GM03348 (cell line): ENCODE measurements around the gene FBXW5.
A peak's percentile ranks its signal among the peaks of the same experiment; 100 is the strongest.

ENCODE experiments used
- DNase-seq: peaks from one replicate; pipeline ENCODE4 v3.0.0; 2012; ENCODE audit warnings: low spot score

The FBXW5 gene

GRCh38 chr9:136907011-136907914 is 37.3 kb downstream of the FBXW5 start:
- DNase-seq: no peak

DNA sequence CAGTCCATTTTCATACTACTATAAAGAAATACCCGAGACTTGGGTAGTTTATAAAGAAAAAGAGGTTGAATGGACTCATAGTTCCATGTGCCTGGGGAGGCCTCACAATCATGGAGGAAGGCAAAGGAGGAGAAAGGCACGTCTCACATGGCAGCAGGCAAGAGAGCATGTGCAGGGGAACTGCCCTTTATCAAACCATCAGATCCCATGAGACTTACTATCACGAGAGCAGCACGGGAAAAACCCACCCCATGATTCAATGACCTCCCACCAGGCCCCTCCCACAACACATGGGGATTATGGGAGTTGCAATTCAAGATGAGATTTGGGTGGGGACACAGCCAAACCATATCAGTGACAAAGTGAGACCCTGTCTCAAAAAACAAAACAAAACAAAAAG is 38.3 kb downstream of the FBXW5 start:
- no peak for DNase-seq

- DNase-seq: no peak
Measured at GRCh38 chr9:136903041-136903554, 41.4 kb downstream of the FBXW5 start.

DNA sequence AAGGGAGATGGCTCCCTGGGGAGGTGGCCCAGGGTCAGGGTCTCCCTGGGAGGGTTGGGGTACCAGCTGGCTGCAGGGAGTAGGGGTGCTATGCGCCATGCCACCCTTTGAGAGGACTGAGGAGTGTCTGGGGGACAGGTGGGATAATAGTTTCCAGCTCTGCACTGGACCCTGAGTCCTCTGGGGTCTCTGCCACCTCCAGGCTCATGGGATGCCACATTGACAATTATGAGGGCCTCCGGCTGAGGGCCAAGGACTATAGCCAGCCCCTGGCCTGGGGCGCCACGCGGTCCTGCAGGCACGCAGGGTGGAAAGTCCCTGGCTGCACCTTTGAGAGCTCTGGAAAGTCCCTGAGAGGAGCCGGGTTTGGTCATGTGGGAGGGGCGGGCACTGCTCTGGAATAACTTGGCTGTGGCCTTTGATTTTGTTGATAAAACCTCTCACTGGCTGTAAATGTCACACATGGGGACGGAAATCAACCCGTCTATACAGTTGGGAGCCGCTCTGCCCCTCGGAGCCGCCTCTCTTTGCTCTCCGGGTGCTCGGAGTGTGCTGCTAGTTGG is 42.2 kb downstream of the FBXW5 start:
- peak; percentile 87 for DNase-seq

- DNase-seq: peak; percentile 65
Measured at GRCh38 chr9:136901516-136902258, 42.9 kb downstream of the FBXW5 start.

GRCh38 chr9:136900988-136901515 is 43.5 kb downstream of the FBXW5 start:
- DNase-seq: no peak

DNA sequence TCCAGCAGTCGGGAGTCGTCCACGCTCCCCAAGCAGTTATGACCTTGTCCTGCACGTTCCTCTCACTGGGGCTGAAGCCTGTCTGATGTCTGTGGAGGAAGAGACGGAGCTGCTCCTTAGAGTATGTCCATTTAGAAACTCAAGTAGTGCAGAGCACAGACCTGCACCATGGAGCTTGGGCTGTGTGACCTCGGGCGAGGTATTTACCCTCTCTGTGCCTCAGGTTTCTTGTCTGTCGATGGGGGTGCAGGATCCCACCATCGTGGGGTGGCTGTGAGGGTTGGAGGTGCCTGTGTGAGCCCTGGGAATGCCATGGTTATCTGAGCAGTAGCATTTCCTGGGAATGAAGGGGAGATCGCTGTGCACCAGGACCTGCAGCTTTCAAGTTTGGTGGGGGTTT is 44.0 kb downstream of the FBXW5 start:
- no peak for DNase-seq

DNA sequence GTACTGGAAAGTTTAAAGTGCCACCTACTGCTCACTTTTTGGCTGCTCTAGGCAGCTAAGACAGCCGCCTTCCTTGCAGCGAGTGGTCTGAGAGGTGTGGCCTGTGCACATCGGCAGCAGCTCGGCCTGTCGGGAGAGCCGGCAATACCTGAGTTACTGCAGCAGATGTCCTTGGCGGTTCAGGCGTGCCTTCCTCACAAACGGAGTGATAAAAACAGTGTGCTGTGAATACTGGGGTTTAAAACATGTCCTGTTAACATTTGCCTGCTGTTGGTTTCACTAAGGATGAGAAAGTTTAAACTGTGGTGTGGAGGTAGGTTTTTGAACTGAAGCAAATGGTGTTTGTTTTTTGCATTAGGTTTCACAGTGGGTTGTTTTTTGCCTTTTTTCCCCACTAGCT is 45.3 kb downstream of the FBXW5 start:
- DNase-seq: no peak

GRCh38 chr9:136898483-136899100 is 45.9 kb downstream of the FBXW5 start:
- DNase-seq: no peak

- DNase-seq: no peak
Measured at GRCh38 chr9:136896027-136896426, 48.5 kb downstream of the FBXW5 start.

GRCh38 chr9:136890661-136891060 is 53.9 kb downstream of the FBXW5 start:
- no peak for DNase-seq
